Measurements from ENCODE around the gene PMVK.

The PMVK gene

DNA sequence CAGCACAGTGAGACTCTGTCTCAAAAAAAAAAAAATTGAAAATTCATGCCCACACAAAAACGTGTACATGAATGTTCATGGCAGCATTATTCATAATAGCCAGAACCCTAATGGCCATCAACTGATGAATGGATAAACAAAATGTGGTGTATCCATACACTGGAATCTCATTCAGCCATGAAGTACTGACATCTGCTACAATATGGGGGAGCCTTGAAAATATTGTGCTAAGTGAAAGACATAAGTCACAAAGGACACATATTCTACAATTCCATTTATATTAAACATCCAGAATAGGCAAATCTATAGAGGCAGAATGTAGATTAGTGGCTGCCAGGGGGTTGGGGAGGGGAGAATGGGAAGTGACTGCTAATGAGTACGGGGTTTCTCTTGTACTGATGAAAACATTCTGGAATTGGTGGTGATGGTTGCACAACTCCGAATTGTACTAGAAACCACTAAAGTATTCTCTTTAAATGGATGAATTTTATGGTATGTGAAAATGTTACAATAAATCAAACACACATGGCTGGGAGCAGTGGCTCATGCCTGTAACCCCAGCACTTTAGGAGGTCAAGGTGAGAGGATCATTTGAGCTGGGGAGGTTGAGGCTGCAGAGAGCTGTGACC, 33.5 kb downstream of the PMVK start:
- in situ Hi-C loops (cut with MboI; ENCODE audit: low sequenced_read_pairs) = no loop called here
- no peak overlapping the region for H3K4me3 ChIP-seq
- H3K27me3 ChIP-seq (ENCODE audit: low read depth) = no peaks in the 10 kb centered on the region; the same call in 1 of the 2 replicates
- 0 out of 2 replicates have a peak, but pooled peaks cover 4% of the 10 kb centered on the region for H3K9me3 ChIP-seq
- H3K4me1 ChIP-seq = peaks cover 3% of the 10 kb centered on the region
- no peak for DNase-seq (ENCODE audit: low spot score in 2 of 2)
- no peaks in the 10 kb centered on the region for H3K36me3 ChIP-seq (replicated peaks)

DNA sequence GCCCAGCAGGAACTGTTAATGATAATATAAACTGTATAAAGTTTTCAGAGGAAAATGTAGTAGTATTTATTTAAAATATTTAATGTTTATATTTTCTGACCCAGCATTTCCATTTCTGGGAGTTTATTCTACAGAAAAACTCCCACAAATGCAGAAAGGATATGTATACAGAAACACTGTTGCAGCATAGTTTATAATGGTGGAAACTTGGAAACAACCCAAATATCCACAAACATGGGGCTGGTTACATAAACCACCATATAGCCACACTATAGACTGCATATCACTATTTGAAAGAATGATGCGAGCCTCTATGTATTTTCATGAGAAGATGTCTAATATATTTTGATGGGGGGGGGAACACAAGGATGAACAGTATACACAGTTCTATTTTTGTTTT, 34.9 kb downstream of the PMVK start:
- Histone ChIP-seq H3K9me3 (no peaks in the 10 kb centered on the region), H3K4me3 (no peak overlapping the region), H3K4me1 (no peaks in the 10 kb centered on the region), H3K36me3 (replicated peaks) (no peaks in the 10 kb centered on the region), H3K27me3 (ENCODE audit: low read depth) (no peaks in the 10 kb centered on the region; the same call in 1 of the 2 replicates)
- in situ Hi-C loops (cut with MboI; ENCODE audit: low sequenced_read_pairs) = no loop called here
- DNase-seq (ENCODE audit: low spot score in 2 of 2) = no peak

- in situ Hi-C loops (cut with MboI; ENCODE audit: low sequenced_read_pairs) = no loop called here
- Histone ChIP-seq H3K27me3 (ENCODE audit: low read depth) (no peaks in the 10 kb centered on the region; the same call in 1 of the 2 replicates), H3K36me3 (replicated peaks) (no peaks in the 10 kb centered on the region), H3K9me3 (no peaks in the 10 kb centered on the region), H3K4me1 (no peaks in the 10 kb centered on the region), H3K4me3 (no peak overlapping the region)
- no peak for DNase-seq (ENCODE audit: low spot score in 2 of 2)
Measured at GRCh38 chr1:154899041-154899440, 37.5 kb downstream of the PMVK start.

GRCh38 chr1:154896771-154897286, 39.7 kb downstream of the PMVK start:
- H3K4me3 ChIP-seq = no peak overlapping the region
- no peaks in the 10 kb centered on the region for H3K9me3 ChIP-seq
- in situ Hi-C loops (cut with MboI; ENCODE audit: low sequenced_read_pairs) = no loop called here
- H3K27me3 ChIP-seq (ENCODE audit: low read depth) = no peaks in the 10 kb centered on the region; the same call in 1 of the 2 replicates
- no peak for DNase-seq (ENCODE audit: low spot score in 2 of 2)
- no peaks in the 10 kb centered on the region for H3K36me3 ChIP-seq (replicated peaks)
- H3K4me1 ChIP-seq = no peaks in the 10 kb centered on the region

GRCh38 chr1:154895798-154896197, 40.7 kb downstream of the PMVK start:
- Histone ChIP-seq H3K4me1 (no peaks in the 10 kb centered on the region), H3K9me3 (no peaks in the 10 kb centered on the region), H3K27me3 (ENCODE audit: low read depth) (no peaks in the 10 kb centered on the region), H3K36me3 (replicated peaks) (no peaks in the 10 kb centered on the region), H3K4me3 (no peak overlapping the region)
- no peak for DNase-seq (ENCODE audit: low spot score in 2 of 2)
- in situ Hi-C loops (cut with MboI; ENCODE audit: low sequenced_read_pairs) = no loop called here

GRCh38 chr1:154891452-154891851, 45.1 kb downstream of the PMVK start:
- H3K4me1 ChIP-seq = no peaks in the 10 kb centered on the region
- DNase-seq (ENCODE audit: low spot score in 2 of 2) = no peak
- H3K4me3 ChIP-seq = no peak overlapping the region
- H3K36me3 ChIP-seq (replicated peaks) = no peaks in the 10 kb centered on the region
- H3K27me3 ChIP-seq (ENCODE audit: low read depth) = no peaks in the 10 kb centered on the region
- in situ Hi-C loops (cut with MboI; ENCODE audit: low sequenced_read_pairs) = no loop called here
- no peaks in the 10 kb centered on the region for H3K9me3 ChIP-seq

DNA sequence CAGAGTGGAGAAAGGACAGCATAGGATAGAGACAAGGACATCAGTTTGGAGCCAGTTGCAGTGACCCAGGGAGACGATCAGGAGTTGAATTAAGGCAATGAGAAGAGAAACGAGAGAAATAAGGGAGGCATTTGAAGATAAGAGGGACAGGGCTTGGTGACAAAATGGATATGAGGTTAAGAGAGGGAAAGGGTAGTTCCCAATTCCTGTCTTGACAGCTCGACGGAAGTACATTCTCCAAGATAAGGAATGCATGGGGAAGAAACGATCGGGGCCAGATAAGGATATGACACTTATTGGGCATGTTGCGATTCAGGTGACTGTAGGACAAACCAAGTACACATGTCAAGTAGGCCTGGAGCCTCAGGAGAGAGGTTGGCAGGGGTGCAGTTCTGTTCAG, 47.8 kb downstream of the PMVK start:
- Histone ChIP-seq H3K9me3 (no peaks in the 10 kb centered on the region), H3K36me3 (replicated peaks) (no peaks in the 10 kb centered on the region), H3K4me1 (peaks cover 9% of the 10 kb centered on the region), H3K4me3 (no peak overlapping the region), H3K27me3 (ENCODE audit: low read depth) (no peaks in the 10 kb centered on the region)
- in situ Hi-C loops (cut with MboI; ENCODE audit: low sequenced_read_pairs) = loop anchor here (10.0 kb wide), 1 partner anchor 224 kb away; no protein-coding TSS in a partner anchor
- DNase-seq (ENCODE audit: low spot score in 2 of 2) = no peak

DNA sequence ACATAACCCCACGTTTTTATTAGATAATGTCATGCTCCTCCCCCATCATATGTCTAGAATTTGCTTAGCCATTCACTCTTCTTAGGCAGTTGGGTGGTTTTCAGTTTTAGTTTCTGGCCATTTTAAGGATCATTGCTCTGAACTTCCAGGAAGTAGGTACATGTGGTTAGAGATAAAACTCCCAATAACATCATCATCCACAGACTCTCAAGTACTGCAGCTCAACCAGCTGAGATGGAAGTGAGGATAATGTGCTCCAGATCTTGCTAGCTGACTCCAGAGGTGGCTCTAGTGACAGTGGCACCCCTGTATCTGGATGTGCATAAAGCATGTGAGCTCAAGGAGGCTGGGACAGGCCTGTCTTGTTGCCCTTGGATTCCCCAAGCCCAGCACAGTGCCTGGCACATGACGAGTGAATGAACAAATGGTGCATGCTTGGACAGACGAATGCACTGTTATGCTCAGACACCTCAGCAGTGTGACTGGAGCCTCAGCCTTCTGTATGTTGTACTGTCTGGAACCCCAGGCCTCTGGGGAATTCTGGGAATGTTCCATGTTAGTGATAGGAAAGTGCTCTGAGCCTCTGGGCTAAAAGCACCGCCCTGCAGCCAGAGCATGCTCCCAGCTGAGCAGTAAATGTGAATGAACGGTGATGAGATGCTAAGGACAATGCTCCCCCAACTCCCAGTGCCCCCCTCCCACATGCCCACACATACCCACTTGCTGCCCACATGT, 50.1 kb downstream of the PMVK start:
- DNase-seq (ENCODE audit: low spot score in 2 of 2) = no peak
- Histone ChIP-seq H3K27me3 (ENCODE audit: low read depth) (no peaks in the 10 kb centered on the region), H3K36me3 (replicated peaks) (no peaks in the 10 kb centered on the region), H3K4me1 (peaks cover 9% of the 10 kb centered on the region), H3K4me3 (no peak overlapping the region), H3K9me3 (no peaks in the 10 kb centered on the region)
- in situ Hi-C loops (cut with MboI; ENCODE audit: low sequenced_read_pairs) = loop anchor here (10.0 kb wide), 1 partner anchor 222 kb away; no protein-coding TSS in a partner anchor

DNA sequence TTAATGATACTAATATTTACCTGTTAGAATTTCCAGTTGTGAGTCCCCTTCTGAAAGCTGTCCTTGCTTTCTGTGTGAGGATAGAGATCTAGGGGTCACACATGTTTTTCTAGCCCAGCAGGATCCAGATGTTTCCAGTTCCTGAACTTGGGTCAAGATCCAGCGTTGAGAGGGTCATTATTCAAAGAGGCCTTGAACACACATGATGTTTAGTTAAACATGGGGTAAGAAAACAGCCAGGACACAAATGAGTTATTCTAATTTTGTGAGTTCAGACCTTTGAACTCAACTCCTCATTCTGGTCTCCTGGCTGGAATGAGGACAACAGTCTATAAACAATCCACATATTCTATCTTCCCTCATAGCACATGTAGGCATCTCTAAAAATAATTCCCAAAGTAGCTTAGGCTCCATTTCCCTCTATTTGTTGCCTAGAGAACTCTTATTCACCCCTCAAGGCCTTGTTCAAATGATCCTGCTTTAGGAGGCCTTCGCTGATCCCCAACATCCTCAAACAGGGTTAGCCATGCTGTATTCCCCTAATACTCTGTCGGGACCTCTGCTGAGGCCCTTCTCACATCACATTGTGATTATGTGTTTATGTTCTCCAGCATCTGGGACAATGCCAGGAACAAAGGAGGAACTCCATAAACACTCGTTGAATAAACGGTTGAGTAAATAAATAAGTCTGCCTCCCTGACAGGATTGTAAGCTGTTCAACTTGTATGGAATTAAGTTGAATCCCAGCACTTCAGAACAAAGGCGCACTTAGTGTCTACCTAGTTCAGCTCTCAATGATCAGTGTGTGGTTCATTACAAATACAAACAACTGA, 51.4 kb downstream of the PMVK start:
- in situ Hi-C loops (cut with MboI; ENCODE audit: low sequenced_read_pairs) = loop anchor here (10.0 kb wide), 1 partner anchor 220 kb away; no protein-coding TSS in a partner anchor
- no peak for DNase-seq (ENCODE audit: low spot score in 2 of 2)
- Histone ChIP-seq H3K4me3 (no peak overlapping the region), H3K27me3 (ENCODE audit: low read depth) (no peaks in the 10 kb centered on the region), H3K4me1 (peaks cover 9% of the 10 kb centered on the region), H3K36me3 (replicated peaks) (no peaks in the 10 kb centered on the region), H3K9me3 (no peaks in the 10 kb centered on the region)

DNA sequence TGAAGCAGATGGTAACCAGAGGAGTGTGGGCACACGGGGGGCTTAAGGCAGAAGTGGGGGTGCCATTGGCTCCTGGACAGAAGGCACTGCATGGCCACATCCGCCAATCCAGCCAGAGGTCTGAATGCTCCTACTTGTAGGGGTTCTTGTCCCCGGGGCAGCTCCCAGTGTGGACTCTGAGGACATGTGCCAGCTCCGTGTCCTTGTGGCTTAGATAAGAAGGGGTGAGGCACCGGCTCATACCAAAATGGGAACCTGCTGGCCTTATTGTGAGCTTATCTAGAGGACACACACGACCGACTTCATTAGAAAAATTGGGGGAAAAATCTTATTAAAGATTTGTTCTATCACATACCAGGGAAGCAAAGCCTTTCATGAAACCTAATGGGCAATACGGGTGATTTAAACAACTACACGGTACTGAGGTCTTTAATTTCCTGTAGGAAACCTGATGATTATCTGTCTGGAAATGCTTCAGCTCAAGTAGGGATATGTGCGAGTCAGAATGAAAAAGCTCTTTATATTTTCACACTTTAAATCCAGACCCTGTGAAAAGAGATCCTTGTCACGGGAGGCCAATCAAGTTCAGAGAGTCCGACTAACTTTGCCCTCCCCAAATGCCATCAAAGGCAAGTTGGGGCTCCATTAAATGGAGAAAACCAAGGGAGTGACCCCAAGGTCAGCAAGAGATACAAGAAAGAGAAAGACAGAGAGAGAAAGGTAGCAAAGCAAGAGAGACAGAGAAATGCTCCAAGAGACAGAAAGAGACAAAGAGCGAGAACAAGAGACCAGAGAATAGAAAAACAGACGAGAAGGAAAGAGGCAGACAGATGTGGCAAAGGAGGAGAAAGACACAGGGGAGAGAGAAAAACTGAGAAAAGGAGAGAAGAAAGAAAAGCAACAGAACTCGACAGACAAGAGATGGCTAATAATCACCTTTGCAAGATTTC, 52.3 kb downstream of the PMVK start:
- H3K9me3 ChIP-seq = no peaks in the 10 kb centered on the region
- peaks cover 9% of the 10 kb centered on the region for H3K4me1 ChIP-seq
- no peaks in the 10 kb centered on the region for H3K36me3 ChIP-seq (replicated peaks)
- DNase-seq (ENCODE audit: low spot score in 2 of 2) = no peak
- no peaks in the 10 kb centered on the region for H3K27me3 ChIP-seq (ENCODE audit: low read depth)
- in situ Hi-C loops (cut with MboI; ENCODE audit: low sequenced_read_pairs) = loop anchor here (10.0 kb wide), 1 partner anchor 219 kb away; no protein-coding TSS in a partner anchor
- H3K4me3 ChIP-seq = no peak overlapping the region

- H3K4me3 ChIP-seq = no peak overlapping the region
- H3K9me3 ChIP-seq = no peaks in the 10 kb centered on the region
- H3K4me1 ChIP-seq = peaks cover 9% of the 10 kb centered on the region
- in situ Hi-C loops (cut with MboI; ENCODE audit: low sequenced_read_pairs) = loop anchor here (10.0 kb wide), 1 partner anchor 217 kb away; no protein-coding TSS in a partner anchor
- H3K27me3 ChIP-seq (ENCODE audit: low read depth) = no peaks in the 10 kb centered on the region
- no peaks in the 10 kb centered on the region for H3K36me3 ChIP-seq (replicated peaks)
- DNase-seq (ENCODE audit: low spot score in 2 of 2) = no peak
Measured at GRCh38 chr1:154881820-154882535, 54.5 kb downstream of the PMVK start.

- Histone ChIP-seq H3K4me3 (no peak overlapping the region), H3K27me3 (ENCODE audit: low read depth) (no peaks in the 10 kb centered on the region), H3K9me3 (no peaks in the 10 kb centered on the region), H3K4me1 (peaks cover 5% of the 10 kb centered on the region; the same call in 1 of the 2 replicates), H3K36me3 (replicated peaks) (no peaks in the 10 kb centered on the region)
- in situ Hi-C loops (cut with MboI; ENCODE audit: low sequenced_read_pairs) = loop anchor here (10.0 kb wide), 1 partner anchor 216 kb away; no protein-coding TSS in a partner anchor
- no peak for DNase-seq (ENCODE audit: low spot score in 2 of 2)
Measured at GRCh38 chr1:154880671-154881070, 55.8 kb downstream of the PMVK start.
